ENCODE data around the gene PPM1H.
"Not testable (repeated sequence)": the region's sequence is repeated elsewhere in the genome, so short reads cannot be mapped to it uniquely, and the experiment has no call there.

Gene PPM1H

DNA sequence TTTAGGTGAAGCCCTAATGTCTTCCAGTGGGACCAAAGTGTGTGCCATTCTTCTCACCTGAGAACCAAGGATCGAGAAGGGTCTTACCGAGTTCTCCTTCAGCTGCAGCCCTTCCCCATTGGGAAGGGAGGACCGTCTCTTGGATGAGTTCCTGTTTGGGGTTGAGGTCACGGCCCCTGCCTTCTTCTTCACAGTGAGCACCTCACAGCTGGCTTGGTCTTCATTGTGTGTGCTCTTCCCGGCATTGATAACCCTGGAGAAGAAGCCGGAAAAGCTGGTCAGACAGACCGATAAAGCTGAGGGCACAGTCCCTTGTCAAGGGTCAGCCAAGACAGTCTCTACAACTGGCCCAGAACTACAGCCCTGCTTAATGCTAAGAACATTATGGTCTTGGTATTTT lies 102.9 kb downstream of the PPM1H start:
- no peak for DNase-seq

GRCh38 chr12:62827855-62828254 lies 107.1 kb downstream of the PPM1H start:
- no peak for DNase-seq

GRCh38 chr12:62827042-62827441 lies 107.9 kb downstream of the PPM1H start:
- no peak for DNase-seq

DNA sequence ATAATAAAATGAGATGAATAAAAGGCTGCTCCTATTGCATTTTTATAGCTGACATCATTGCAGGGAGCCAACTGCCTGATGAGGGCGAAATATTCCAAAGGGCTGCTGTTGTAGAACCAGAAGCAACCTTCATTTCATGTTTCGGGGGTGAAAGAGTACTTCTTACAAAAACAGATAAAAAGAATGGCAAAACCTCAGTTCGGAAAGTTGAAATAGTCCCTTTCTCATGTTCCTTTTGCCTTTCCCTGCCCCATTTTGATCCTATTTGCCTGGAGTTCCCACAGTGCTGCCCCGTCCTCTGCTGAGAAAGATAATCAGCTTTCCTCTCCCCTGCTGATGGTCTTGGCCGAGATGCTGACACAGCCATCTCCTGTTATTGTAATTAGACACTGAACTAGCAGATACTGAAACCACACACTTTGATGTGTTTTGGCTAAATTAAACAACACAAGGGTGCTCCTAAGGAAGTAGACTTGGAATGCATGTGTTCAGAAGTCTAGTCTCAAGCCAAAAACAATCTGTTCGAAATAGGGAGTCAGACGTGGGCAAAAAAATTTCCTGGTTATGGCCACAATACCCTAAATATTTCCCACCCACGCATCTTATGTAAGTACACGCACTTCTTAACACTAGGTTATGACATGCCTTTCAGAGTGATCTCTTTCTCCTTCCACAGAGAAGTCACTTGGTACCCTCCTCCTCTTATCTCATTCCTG lies 117.2 kb downstream of the PPM1H start:
- peak; percentile 34 for DNase-seq

GRCh38 chr12:62814243-62814642 lies 120.7 kb downstream of the PPM1H start:
- DNase-seq = no peak

- peak; percentile 80 for DNase-seq
Observed at GRCh38 chr12:62813031-62813829, 121.7 kb downstream of the PPM1H start.

DNA sequence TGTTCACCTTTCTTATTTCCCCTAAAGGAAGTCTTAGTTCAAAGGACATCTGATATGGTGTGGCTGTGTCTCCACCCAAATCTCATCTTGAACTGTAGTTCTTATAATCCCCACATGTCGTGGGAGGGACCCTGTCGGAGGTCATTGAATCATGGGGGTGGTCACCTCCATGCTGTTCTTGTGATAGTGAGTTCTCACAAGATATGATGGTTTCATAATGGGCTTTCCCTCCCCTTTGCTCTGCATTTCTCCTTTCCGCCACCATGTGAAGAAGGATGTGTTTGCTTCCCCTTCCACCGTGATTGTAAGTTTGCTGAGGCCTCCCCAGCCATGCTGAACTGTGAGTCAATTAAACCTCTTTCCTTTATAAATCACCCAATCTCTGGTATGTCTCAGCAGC lies 123.5 kb downstream of the PPM1H start:
- not testable (repeated sequence) for DNase-seq

- no peak for DNase-seq
Observed at GRCh38 chr12:62808166-62808879, 126.6 kb downstream of the PPM1H start.

DNA sequence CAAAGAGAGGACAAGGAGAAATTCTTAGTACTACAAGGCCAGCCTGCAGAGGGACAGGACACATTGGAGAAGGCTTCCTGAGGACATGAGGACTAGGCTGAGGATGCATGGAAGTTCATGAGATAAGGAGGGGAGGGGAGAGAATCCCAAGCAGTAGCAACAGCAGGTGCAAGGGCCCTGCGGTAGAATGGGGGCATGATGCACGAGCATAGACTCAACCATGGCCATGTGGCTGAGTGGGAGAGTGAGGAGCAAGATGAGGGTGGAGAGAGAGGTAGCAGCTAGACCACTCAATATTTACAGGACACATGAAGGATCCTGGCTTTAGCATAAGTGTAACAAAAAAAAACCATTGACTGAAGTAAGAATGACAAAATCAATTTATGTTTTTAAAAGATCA lies 128.1 kb downstream of the PPM1H start:
- no peak for DNase-seq

GRCh38 chr12:62806244-62806836 lies 128.6 kb downstream of the PPM1H start:
- DNase-seq = no peak

DNA sequence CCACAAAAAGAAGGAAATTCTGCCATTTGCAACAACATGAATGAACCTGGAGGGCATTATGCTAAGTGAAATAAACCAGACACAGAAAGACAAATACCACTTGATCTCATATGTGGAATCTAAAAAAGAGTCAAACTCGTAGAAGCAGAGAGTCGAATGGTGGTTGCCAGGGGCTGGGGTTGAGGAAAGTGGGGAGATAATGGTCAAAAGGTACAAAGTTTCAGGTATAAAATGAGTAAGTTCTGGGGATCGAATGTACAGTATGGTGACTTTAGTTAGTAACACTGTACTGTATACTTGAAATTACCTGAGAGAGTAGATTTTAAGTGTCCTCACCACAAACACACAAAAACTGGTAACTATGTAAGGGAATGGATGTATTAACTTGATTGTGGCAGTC lies 129.4 kb downstream of the PPM1H start:
- no peak for DNase-seq

DNA sequence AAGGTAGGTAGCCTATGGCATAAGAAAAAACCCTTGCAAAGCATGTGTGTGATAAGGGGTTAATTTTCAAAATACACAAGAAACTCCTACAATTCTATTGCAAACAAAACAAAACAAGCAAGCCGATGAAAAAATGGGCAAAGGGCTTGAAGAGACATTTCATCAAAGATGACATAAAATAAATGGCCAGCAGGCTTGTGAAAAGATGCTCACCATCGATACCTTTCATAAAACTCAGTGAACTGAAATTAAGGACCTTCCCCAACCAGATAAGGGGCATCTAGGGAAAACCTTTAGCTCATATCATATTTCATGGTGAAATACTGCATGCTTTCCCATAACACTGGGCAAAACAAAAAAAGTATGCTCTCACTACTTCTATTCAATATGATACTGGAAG lies 131.2 kb downstream of the PPM1H start:
- DNase-seq = peak; percentile 35

- peak; percentile 16 for DNase-seq
Observed at GRCh38 chr12:62802984-62803383, 132.0 kb downstream of the PPM1H start.

GRCh38 chr12:62802321-62802720 lies 132.6 kb downstream of the PPM1H start:
- DNase-seq = no peak

- DNase-seq = no peak
Observed at GRCh38 chr12:62801796-62802195, 133.2 kb downstream of the PPM1H start.

GRCh38 chr12:62800707-62801400 lies 134.1 kb downstream of the PPM1H start:
- DNase-seq = no peak

- no peak for DNase-seq
Observed at GRCh38 chr12:62799766-62800406, 135.1 kb downstream of the PPM1H start.

GRCh38 chr12:62799126-62799736 lies 135.7 kb downstream of the PPM1H start:
- DNase-seq = peak; percentile 68

DNA sequence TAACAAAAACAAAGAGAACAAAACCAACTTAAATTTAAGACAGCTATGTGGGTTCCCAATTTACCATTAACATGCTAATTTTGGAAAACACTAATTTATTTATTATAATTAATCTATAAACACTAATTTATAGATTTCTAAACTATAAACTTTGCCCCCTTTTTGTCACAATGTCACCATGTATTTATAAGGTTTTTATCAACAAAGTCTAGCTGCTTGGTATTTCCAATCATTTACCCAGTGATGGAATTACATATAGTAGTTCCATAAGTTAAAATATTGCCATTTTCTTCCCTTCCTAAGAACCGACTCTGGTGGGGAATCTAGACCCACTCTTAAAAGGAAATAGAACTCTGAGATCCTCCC lies 140.7 kb downstream of the PPM1H start:
- DNase-seq = no peak

GRCh38 chr12:62793256-62794217 lies 141.4 kb downstream of the PPM1H start:
- peak; percentile 79 for DNase-seq

Measured in NCI-H2107 (cell line).